ENCODE results near the gene NANS. TPM values are rescaled to one million over a fixed set of nuclear protein-coding genes. Genes with fewer than 3 reads are reported as not detected.

NANS gene
- polyA plus RNA-seq, 1 donor from 2014 or later = 16.9 TPM

DNA sequence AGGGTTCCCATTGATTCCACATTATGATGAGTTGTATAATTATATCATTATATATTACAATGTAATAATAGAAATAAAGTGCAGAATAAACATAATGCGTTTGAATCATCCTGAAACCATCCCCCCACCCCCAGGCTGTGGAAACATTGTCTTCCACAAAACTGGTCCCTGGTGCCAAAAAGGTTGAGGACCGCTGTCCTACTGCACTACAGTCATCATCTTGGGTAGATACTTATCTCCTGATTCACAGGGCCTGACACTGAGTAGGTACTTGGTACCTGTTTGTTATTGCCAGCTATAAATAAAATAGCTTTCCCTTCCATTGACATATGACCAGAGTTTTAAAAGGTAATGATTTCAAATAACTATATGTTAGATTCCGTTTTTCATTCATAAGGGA, 47.8 kb upstream of the NANS start:
- H3K79me2 ChIP-seq (replicated peaks; ENCODE audit: insufficient read depth, low read length) = no peaks in the 10 kb centered on the region
- H3K27ac ChIP-seq (ENCODE audit: low read length) = no peak overlapping the region
- H3K9me2 ChIP-seq (ENCODE audit: insufficient read depth, low read length) = no peaks in the 10 kb centered on the region
- no peak overlapping the region for H2AFZ ChIP-seq (ENCODE audit: low read depth, low read length)
- no peak overlapping the region for H3K4me3 ChIP-seq (ENCODE audit: low read length)
- no peak overlapping the region for H3K4me2 ChIP-seq (ENCODE audit: low read length)
- no peaks in the 10 kb centered on the region for H4K20me1 ChIP-seq (ENCODE audit: insufficient read depth)
- H3K9me3 ChIP-seq (ENCODE audit: low read length) = no peaks in the 10 kb centered on the region
- H3K36me3 ChIP-seq (ENCODE audit: insufficient read depth, low read length) = peaks cover 5% of the 10 kb centered on the region
- TF ChIP-seq TAF1 (IDR thresholded peaks at IDR 0.05; ENCODE audit: low read depth) (no peak), EP300 (conservative IDR thresholded peaks at IDR 0.05; ENCODE audit: poor library complexity, severe bottlenecking) (no peak), POLR2AphosphoS5 (IDR thresholded peaks at IDR 0.05) (no peak), EZH2 (IDR thresholded peaks at IDR 0.05; ENCODE audit: borderline replicate concordance, insufficient read depth, low read length, poor library complexity, severe bottlenecking) (no peak), RAD21 (conservative IDR thresholded peaks at IDR 0.05) (no peak), SMC3 (conservative IDR thresholded peaks at IDR 0.05; ENCODE audit: poor library complexity) (no peak), MXI1 (conservative IDR thresholded peaks at IDR 0.05; ENCODE audit: poor library complexity, severe bottlenecking) (no peak)
- TF ChIP-seq, protein P1, sequence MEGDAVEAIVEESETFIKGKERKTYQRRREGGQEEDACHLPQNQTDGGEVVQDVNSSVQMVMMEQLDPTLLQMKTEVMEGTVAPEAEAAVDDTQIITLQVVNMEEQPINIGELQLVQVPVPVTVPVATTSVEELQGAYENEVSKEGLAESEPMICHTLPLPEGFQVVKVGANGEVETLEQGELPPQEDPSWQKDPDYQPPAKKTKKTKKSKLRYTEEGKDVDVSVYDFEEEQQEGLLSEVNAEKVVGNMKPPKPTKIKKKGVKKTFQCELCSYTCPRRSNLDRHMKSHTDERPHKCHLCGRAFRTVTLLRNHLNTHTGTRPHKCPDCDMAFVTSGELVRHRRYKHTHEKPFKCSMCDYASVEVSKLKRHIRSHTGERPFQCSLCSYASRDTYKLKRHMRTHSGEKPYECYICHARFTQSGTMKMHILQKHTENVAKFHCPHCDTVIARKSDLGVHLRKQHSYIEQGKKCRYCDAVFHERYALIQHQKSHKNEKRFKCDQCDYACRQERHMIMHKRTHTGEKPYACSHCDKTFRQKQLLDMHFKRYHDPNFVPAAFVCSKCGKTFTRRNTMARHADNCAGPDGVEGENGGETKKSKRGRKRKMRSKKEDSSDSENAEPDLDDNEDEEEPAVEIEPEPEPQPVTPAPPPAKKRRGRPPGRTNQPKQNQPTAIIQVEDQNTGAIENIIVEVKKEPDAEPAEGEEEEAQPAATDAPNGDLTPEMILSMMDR (IDR thresholded peaks at IDR 0.05; ENCODE audit: poor library complexity, severe bottlenecking) = no peak
- TF ChIP-seq, protein P2, sequence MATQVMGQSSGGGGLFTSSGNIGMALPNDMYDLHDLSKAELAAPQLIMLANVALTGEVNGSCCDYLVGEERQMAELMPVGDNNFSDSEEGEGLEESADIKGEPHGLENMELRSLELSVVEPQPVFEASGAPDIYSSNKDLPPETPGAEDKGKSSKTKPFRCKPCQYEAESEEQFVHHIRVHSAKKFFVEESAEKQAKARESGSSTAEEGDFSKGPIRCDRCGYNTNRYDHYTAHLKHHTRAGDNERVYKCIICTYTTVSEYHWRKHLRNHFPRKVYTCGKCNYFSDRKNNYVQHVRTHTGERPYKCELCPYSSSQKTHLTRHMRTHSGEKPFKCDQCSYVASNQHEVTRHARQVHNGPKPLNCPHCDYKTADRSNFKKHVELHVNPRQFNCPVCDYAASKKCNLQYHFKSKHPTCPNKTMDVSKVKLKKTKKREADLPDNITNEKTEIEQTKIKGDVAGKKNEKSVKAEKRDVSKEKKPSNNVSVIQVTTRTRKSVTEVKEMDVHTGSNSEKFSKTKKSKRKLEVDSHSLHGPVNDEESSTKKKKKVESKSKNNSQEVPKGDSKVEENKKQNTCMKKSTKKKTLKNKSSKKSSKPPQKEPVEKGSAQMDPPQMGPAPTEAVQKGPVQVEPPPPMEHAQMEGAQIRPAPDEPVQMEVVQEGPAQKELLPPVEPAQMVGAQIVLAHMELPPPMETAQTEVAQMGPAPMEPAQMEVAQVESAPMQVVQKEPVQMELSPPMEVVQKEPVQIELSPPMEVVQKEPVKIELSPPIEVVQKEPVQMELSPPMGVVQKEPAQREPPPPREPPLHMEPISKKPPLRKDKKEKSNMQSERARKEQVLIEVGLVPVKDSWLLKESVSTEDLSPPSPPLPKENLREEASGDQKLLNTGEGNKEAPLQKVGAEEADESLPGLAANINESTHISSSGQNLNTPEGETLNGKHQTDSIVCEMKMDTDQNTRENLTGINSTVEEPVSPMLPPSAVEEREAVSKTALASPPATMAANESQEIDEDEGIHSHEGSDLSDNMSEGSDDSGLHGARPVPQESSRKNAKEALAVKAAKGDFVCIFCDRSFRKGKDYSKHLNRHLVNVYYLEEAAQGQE (IDR thresholded peaks at IDR 0.05; ENCODE audit: borderline replicate concordance) = no peak
- no peaks in the 10 kb centered on the region for H3K27me3 ChIP-seq (ENCODE audit: insufficient read depth, low read depth, low read length)
- H3K9ac ChIP-seq (ENCODE audit: low read length) = no peak overlapping the region
- H3F3A ChIP-seq (ENCODE audit: insufficient read depth, low read length, poor library complexity, severe bottlenecking) = no peaks in the 10 kb centered on the region

DNA sequence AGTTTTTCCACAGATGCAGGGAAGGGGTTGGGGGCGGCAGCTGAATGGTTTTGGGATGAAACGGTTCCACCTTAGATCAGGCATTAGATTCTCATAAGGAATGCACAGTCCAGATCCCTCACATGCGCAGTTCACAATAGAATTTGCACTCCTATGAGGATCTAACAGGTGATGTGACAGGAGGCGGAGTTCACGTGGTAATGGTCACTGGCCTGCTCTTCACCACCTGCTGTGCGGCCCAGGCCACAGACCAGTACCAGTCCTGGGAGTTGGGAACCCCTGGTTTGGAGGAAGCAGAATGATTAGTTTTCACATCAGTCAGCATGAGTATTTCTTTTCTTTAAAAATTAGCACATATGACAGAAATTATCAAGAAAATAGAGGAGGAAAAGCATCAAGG, 47.1 kb upstream of the NANS start:
- no peaks in the 10 kb centered on the region for H3K9me2 ChIP-seq (ENCODE audit: insufficient read depth, low read length)
- H2AFZ ChIP-seq (ENCODE audit: low read depth, low read length) = no peak overlapping the region
- H3K36me3 ChIP-seq (ENCODE audit: insufficient read depth, low read length) = peaks cover 5% of the 10 kb centered on the region
- H3K9ac ChIP-seq (ENCODE audit: low read length) = no peak overlapping the region
- no peak overlapping the region for H3K4me3 ChIP-seq (ENCODE audit: low read length)
- H3K4me2 ChIP-seq (ENCODE audit: low read length) = no peak overlapping the region
- no peaks in the 10 kb centered on the region for H3K9me3 ChIP-seq (ENCODE audit: low read length)
- no peaks in the 10 kb centered on the region for H3F3A ChIP-seq (ENCODE audit: insufficient read depth, low read length, poor library complexity, severe bottlenecking)
- H3K79me2 ChIP-seq (replicated peaks; ENCODE audit: insufficient read depth, low read length) = no peaks in the 10 kb centered on the region
- H3K27ac ChIP-seq (ENCODE audit: low read length) = no peak overlapping the region
- TF ChIP-seq, protein P1 (IDR thresholded peaks at IDR 0.05; ENCODE audit: poor library complexity, severe bottlenecking) = no peak
- TF ChIP-seq POLR2AphosphoS5 (IDR thresholded peaks at IDR 0.05) (no peak), TAF1 (IDR thresholded peaks at IDR 0.05; ENCODE audit: low read depth) (no peak), RAD21 (conservative IDR thresholded peaks at IDR 0.05) (no peak), SMC3 (conservative IDR thresholded peaks at IDR 0.05; ENCODE audit: poor library complexity) (no peak), MXI1 (conservative IDR thresholded peaks at IDR 0.05; ENCODE audit: poor library complexity, severe bottlenecking) (no peak), EP300 (conservative IDR thresholded peaks at IDR 0.05; ENCODE audit: poor library complexity, severe bottlenecking) (no peak), EZH2 (IDR thresholded peaks at IDR 0.05; ENCODE audit: borderline replicate concordance, insufficient read depth, low read length, poor library complexity, severe bottlenecking) (no peak)
- TF ChIP-seq, protein P2 (IDR thresholded peaks at IDR 0.05; ENCODE audit: borderline replicate concordance) = no peak
- no peaks in the 10 kb centered on the region for H4K20me1 ChIP-seq (ENCODE audit: insufficient read depth)
- H3K27me3 ChIP-seq (ENCODE audit: insufficient read depth, low read depth, low read length) = no peaks in the 10 kb centered on the region
